22Rv1 (cell line): ENCODE measurements around the gene MAP1B.

Experiments
- ZFX ChIP-seq: fragments of 450-650 bp; IDR thresholded peaks from 2 replicates; pipeline ENCODE4 v1.6.1; 2017; ENCODE audit warnings: antibody characterized with exemption, borderline replicate concordance
- TF ChIP-seq, protein P1 (sequence below): fragments of 450-650 bp; IDR thresholded peaks from 2 replicates; pipeline ENCODE4 v1.5.1; 2017; ENCODE audit warnings: mild to moderate bottlenecking

DNA sequence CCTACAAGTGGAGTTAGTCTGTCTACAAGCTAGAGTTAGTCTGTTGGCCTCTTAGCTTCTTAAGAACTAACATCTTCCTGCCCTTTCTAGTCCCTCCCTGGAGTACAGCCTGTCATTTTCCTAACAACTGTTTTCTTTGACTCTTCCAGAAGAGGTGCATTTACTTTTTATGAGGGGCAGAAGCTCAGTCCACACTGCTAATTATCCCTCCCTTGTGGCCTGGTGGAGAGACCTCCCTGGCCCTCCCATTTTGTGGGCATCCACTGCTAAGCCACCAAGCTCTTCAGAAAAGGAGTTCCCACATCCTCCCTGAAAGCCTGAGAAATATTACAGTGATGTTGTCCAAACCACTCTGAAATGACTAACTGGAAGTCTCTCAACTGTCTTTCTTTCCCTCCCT is 8.0 kb downstream of the MAP1B start:
- TF ChIP-seq, protein P1, sequence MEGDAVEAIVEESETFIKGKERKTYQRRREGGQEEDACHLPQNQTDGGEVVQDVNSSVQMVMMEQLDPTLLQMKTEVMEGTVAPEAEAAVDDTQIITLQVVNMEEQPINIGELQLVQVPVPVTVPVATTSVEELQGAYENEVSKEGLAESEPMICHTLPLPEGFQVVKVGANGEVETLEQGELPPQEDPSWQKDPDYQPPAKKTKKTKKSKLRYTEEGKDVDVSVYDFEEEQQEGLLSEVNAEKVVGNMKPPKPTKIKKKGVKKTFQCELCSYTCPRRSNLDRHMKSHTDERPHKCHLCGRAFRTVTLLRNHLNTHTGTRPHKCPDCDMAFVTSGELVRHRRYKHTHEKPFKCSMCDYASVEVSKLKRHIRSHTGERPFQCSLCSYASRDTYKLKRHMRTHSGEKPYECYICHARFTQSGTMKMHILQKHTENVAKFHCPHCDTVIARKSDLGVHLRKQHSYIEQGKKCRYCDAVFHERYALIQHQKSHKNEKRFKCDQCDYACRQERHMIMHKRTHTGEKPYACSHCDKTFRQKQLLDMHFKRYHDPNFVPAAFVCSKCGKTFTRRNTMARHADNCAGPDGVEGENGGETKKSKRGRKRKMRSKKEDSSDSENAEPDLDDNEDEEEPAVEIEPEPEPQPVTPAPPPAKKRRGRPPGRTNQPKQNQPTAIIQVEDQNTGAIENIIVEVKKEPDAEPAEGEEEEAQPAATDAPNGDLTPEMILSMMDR: no peak
- TF ChIP-seq ZFX: no peak
